Uterus (tissue), 2 donors: ENCODE measurements around the gene HGFAC.

Experiments
- POLR2A ChIP-seq, 2 donors: fragments of 450-650 bp; IDR thresholded peaks; one replicate each; pipeline ENCODE4 v1.6.1; 2016; ENCODE audit warnings: antibody characterized with exemption in 2 of 2, mild to moderate bottlenecking in 1 of 2, moderate library complexity in 1 of 2
- TF ChIP-seq, protein P1 (sequence below), 4 experiments: fragments of 200-600 bp in 2 of 4; fragments of 450-650 bp in 2 of 4; sonication (generic) in 2 of 4; IDR thresholded peaks; one replicate each; pipeline ENCODE4 v1.5.1; 2016 to 2019; ENCODE audit warnings: antibody characterized with exemption in 4 of 4, mild to moderate bottlenecking in 2 of 4, moderate library complexity in 1 of 4

DNA sequence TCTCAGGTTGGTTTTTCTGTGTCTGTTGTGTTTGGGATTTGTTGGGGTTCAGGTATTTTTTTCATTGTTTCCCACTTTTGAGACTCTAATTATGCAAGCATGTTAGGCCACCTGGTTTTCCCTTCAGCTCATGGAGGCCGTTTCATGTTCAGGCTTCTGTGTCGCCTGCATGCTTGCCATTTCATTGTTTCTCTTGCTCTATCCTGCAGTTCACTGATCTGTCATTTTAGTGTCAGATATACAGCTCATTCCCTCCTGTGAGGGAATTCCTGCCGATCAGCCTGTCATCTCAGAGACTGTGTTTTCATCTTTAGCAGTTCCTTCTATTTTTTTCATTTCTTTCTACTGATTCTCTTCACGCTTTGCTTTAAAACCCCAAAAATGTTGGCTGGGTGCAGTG, 49.4 kb upstream of the HGFAC start:
- TF ChIP-seq, protein P1, sequence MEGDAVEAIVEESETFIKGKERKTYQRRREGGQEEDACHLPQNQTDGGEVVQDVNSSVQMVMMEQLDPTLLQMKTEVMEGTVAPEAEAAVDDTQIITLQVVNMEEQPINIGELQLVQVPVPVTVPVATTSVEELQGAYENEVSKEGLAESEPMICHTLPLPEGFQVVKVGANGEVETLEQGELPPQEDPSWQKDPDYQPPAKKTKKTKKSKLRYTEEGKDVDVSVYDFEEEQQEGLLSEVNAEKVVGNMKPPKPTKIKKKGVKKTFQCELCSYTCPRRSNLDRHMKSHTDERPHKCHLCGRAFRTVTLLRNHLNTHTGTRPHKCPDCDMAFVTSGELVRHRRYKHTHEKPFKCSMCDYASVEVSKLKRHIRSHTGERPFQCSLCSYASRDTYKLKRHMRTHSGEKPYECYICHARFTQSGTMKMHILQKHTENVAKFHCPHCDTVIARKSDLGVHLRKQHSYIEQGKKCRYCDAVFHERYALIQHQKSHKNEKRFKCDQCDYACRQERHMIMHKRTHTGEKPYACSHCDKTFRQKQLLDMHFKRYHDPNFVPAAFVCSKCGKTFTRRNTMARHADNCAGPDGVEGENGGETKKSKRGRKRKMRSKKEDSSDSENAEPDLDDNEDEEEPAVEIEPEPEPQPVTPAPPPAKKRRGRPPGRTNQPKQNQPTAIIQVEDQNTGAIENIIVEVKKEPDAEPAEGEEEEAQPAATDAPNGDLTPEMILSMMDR (IDR thresholded peaks at IDR 0.05) = no peak
- TF ChIP-seq POLR2A (IDR thresholded peaks at IDR 0.05) = no peak
